GM19372 (cell line): ENCODE data around the gene FNDC5.
"Not testable (repeated sequence)": the region's sequence is repeated elsewhere in the genome, so short reads cannot be mapped to it uniquely, and the experiment has no call there.

Experiments
- ATAC-seq: cut with Tn5 transposase; IDR thresholded peaks from one replicate; pipeline ENCODE4 v1.9.1; 2021; ENCODE audit warnings: mild to moderate bottlenecking, low read depth, moderate library complexity; ENCODE audit not compliant: unreplicated experiment

FNDC5 gene

DNA sequence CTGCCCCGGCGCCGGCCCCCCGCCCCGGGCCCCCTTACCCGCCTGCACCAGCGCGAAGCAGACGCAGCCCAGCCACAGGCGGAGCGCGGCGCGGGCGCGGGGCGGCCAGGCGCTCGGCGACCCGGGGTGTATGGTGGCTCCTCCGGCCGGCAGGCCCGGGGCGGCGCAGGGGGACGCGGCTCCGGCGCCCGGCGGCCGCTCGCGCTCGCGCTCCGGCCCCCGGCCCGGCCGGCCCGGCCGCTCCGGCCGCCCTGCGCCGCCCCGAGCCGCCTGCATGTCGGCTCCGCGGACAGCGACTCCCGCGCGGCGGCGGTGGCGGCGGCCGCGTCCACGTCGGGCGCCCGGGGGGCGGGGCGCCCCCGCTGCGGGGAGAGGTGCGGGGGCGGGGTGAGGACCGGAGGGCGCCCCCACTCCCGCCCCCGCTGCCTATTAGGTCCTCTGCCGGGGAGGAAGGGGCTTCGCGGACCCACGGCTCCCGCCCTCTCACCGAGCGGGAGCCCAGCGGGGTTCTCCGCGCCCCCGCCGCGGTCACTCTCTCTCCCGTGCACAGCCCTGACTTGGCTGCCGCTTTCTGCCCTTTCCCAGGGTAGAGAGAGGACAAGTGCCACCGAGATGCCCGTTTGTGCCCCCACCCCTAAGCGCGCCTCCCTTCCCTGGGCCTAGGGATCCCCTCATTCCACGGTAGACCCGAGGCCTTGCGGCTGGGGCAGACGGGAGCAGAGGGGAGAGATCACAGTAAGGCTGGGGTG lies at the start of gene FNDC5:
Gene FNDC5, minus strand, starts transcription at position 298 of the 749 bp plus-strand sequence.
- ATAC-seq = no peak

GRCh38 chr1:32919811-32920733 lies 49.4 kb upstream of the FNDC5 start:
- no peak for ATAC-seq

DNA sequence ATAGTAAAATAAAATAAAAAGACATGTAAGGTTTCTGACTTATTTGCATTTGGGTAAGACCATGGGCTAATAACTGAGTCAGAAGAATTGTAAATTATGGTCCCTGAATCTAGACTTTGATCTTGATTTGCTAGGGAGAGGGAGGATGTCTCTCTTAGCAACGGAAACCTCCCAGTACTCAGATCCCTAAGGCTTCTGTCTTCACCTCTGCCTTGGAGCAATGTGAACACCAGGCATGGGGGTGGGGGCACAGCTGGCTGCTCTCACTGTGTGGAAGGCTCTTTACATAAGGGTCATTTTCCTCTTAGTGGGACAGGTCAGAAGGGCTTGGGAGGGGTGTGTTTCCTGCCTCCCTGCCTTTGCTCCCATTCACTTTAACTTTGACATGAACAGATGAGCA lies 47.5 kb upstream of the FNDC5 start:
- no peak for ATAC-seq

DNA sequence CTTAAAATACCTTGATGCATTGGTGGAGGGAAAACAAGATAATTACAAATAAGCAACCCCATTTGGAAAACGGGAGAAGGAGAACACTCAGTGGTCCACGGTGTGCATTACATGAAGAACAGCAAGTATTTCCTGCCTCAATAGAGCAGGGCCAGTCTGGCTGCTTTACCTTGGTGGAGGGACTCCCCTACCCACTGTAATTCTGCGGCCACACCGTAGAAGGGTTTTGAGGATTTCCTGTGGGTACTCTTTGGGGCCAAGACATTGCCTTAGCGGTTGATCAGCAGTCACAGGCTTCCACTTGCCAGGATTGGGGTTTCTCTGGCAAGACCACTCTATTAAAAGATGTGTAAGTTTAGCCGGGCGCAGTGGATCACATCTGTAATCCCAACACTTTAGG lies 46.8 kb upstream of the FNDC5 start:
- ATAC-seq = no peak

- no peak for ATAC-seq
Measured at GRCh38 chr1:32915766-32916706, 45.3 kb upstream of the FNDC5 start.

GRCh38 chr1:32910319-32910718 lies 39.6 kb upstream of the FNDC5 start:
- no peak for ATAC-seq

- no peak for ATAC-seq
Measured at GRCh38 chr1:32907435-32907834, 36.7 kb upstream of the FNDC5 start.

- ATAC-seq = no peak
Measured at GRCh38 chr1:32906654-32907053, 35.9 kb upstream of the FNDC5 start.

GRCh38 chr1:32905588-32905987 lies 34.9 kb upstream of the FNDC5 start:
- not testable (repeated sequence) for ATAC-seq

GRCh38 chr1:32904797-32905196 lies 34.1 kb upstream of the FNDC5 start:
- no peak for ATAC-seq

GRCh38 chr1:32903991-32904785 lies 33.5 kb upstream of the FNDC5 start:
- ATAC-seq = no peak

- ATAC-seq = no peak
Measured at GRCh38 chr1:32902535-32902920, 31.8 kb upstream of the FNDC5 start.

DNA sequence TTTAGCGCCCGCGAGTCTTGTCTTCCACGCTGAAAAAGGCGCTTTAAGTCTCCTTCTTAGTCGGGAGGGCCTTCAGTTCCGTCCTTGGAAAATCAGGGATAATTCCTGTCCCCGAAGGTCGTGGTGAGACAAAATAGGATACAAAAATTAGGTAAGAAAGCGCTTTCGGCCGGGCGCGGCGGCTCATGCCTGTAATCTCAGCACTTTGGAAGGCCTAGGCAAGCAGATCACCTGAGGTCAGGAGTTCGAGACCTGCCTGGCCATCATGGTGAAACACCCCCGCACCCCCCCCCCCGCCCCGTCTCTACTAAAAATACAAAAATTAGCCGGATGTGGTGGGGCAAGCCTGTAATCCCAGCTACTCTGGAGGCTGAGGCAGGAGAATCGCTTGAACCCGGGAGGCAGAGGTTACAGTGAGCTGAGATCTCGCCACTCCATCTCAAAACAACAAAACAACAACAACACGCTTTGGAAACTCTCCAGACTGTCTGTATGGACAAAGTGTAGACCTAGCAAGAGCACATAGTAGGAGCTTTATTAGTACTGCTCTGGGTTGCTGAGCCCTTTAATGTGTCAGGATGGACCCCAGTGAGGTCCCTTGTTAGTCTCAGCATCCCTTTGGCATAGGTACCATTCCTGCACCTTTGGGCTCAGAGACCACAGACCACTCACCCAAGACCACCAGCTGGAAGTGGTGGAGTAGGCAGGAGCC lies 31.3 kb upstream of the FNDC5 start:
- ATAC-seq = no peak

GRCh38 chr1:32900956-32901822 lies 30.5 kb upstream of the FNDC5 start, which contains the start of gene TMEM54:
TMEM54 (minus strand) TSS chr1:32901389; CDS start chr1:32901238, 151 bp downstream.
- ATAC-seq = no peak

DNA sequence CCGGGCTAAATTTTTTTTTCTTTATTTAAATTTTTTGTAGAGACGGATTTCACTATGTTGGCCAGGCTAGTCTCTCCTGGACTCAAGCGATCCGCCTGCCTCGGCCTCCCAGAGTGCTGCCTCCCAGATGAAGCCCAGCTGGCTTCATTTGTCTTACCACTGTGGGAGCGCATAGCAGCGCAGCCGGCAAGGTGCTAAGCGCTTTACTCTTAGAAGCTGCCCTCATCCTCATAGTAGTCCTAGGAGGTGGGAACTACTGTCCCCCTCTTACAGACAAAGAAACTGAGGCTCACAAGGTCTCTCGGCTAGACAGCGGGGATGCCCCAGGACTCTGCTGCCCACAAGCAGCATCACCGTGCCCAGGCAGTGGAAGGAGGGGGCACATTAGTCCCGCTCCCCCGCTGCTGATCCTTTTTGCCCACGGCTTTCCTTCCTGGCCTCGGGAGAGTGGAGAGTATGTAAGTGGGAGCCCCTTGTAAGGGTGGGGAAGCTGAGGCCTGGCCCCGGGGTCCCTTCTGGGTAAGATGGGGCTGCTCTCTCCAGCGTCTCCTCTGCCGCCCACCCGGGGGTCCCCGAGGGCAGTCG lies 29.8 kb upstream of the FNDC5 start:
- no peak for ATAC-seq

- no peak for ATAC-seq
Measured at GRCh38 chr1:32899586-32900296, 29.0 kb upstream of the FNDC5 start.

GRCh38 chr1:32898958-32899357 lies 28.2 kb upstream of the FNDC5 start:
- no peak for ATAC-seq
